ENCODE results near the gene USP7. TPM values are rescaled to one million over a fixed set of nuclear protein-coding genes. Genes with fewer than 3 reads are reported as not detected.

USP7 gene
- total and polyA plus RNA-seq, 4 donors = 13.7 to 85.6 (median 37.7) TPM

DNA sequence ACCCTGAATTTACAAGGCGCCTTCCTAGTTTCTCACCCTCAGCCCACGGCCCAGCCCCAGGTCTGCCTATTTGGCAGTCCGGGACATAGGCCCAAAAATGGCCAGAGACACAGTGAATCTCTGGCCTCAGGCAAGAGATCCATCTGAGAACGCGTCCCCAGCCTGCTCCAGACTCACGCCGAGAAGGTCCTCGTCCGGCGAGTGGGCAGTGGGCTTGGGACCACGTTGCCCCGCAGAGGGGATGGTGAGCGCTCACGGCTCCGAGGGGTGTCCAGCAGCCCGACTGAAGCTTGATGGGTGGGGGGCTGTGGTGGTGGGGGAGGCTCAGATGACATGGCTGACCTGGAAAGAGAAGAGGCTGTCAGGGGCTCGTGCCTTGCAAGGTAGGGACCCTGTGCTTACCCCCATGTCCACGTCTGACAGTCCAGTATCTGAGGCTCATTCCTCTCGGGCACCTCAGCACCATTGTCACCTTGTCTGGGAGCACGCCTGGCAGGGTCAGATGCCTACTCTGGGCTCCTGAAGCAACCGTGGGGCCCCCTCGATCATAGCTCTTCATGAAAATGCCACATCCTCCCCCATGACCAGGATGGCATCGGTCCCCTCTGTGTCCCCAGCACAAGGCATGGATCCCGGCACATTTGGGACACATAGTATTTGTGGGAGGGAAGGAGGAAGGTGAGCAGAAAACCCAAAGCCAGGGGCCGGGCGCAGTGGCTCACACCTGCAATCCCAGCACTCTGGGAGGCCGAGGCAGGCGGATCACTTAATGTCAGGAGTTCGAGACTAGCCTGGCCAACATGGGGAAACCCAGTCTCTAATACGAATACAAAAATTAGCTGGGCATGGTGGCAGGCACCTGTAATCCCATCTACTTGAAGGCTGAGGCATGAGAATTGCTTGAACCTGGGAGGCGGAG, 104.5 kb downstream of the USP7 start:
- TF ChIP-seq GABPA (IDR thresholded peaks at IDR 0.05 in 1 of 2, conservative IDR thresholded peaks at IDR 0.05 in 1 of 2) (no peak), YY1 (IDR thresholded peaks at IDR 0.05) (no peak), HNF4A (conservative IDR thresholded peaks at IDR 0.05) (no peak), TAF1 (conservative IDR thresholded peaks at IDR 0.05) (no peak), RAD21 (IDR thresholded peaks at IDR 0.05) (no peak)
- TF ChIP-seq, protein P1, sequence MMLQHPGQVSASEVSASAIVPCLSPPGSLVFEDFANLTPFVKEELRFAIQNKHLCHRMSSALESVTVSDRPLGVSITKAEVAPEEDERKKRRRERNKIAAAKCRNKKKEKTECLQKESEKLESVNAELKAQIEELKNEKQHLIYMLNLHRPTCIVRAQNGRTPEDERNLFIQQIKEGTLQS (IDR thresholded peaks at IDR 0.05) = no peak
- TF ChIP-seq, protein P2, sequence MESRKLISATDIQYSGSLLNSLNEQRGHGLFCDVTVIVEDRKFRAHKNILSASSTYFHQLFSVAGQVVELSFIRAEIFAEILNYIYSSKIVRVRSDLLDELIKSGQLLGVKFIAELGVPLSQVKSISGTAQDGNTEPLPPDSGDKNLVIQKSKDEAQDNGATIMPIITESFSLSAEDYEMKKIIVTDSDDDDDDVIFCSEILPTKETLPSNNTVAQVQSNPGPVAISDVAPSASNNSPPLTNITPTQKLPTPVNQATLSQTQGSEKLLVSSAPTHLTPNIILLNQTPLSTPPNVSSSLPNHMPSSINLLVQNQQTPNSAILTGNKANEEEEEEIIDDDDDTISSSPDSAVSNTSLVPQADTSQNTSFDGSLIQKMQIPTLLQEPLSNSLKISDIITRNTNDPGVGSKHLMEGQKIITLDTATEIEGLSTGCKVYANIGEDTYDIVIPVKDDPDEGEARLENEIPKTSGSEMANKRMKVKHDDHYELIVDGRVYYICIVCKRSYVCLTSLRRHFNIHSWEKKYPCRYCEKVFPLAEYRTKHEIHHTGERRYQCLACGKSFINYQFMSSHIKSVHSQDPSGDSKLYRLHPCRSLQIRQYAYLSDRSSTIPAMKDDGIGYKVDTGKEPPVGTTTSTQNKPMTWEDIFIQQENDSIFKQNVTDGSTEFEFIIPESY (IDR thresholded peaks at IDR 0.05) = no peak
- TF ChIP-seq, protein P3, sequence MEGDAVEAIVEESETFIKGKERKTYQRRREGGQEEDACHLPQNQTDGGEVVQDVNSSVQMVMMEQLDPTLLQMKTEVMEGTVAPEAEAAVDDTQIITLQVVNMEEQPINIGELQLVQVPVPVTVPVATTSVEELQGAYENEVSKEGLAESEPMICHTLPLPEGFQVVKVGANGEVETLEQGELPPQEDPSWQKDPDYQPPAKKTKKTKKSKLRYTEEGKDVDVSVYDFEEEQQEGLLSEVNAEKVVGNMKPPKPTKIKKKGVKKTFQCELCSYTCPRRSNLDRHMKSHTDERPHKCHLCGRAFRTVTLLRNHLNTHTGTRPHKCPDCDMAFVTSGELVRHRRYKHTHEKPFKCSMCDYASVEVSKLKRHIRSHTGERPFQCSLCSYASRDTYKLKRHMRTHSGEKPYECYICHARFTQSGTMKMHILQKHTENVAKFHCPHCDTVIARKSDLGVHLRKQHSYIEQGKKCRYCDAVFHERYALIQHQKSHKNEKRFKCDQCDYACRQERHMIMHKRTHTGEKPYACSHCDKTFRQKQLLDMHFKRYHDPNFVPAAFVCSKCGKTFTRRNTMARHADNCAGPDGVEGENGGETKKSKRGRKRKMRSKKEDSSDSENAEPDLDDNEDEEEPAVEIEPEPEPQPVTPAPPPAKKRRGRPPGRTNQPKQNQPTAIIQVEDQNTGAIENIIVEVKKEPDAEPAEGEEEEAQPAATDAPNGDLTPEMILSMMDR (IDR thresholded peaks at IDR 0.05; ENCODE audit: low read depth, low read length, missing input control) = no peak
- TF ChIP-seq, protein P4, sequence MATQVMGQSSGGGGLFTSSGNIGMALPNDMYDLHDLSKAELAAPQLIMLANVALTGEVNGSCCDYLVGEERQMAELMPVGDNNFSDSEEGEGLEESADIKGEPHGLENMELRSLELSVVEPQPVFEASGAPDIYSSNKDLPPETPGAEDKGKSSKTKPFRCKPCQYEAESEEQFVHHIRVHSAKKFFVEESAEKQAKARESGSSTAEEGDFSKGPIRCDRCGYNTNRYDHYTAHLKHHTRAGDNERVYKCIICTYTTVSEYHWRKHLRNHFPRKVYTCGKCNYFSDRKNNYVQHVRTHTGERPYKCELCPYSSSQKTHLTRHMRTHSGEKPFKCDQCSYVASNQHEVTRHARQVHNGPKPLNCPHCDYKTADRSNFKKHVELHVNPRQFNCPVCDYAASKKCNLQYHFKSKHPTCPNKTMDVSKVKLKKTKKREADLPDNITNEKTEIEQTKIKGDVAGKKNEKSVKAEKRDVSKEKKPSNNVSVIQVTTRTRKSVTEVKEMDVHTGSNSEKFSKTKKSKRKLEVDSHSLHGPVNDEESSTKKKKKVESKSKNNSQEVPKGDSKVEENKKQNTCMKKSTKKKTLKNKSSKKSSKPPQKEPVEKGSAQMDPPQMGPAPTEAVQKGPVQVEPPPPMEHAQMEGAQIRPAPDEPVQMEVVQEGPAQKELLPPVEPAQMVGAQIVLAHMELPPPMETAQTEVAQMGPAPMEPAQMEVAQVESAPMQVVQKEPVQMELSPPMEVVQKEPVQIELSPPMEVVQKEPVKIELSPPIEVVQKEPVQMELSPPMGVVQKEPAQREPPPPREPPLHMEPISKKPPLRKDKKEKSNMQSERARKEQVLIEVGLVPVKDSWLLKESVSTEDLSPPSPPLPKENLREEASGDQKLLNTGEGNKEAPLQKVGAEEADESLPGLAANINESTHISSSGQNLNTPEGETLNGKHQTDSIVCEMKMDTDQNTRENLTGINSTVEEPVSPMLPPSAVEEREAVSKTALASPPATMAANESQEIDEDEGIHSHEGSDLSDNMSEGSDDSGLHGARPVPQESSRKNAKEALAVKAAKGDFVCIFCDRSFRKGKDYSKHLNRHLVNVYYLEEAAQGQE (IDR thresholded peaks at IDR 0.05) = no peak
- no peaks in the 10 kb centered on the region for H3K27me3 ChIP-seq (ENCODE audit: control insufficient read depth in 4 of 4, insufficient read depth in 4 of 4, low read length in 3 of 4)
- DNase-seq (ENCODE audit: low spot score) = no peak
- H3K4me3 ChIP-seq (ENCODE audit: low read depth in 1 of 3, low read length in 3 of 3) = no peak overlapping the region
- 93% methylated on average over 31 of the region's 31 CpGs for WGBS
- H3K36me3 ChIP-seq (ENCODE audit: control insufficient read depth in 4 of 4, insufficient read depth in 3 of 4, low read depth in 1 of 4, low read length in 3 of 4) = peaks cover 10 to 31% (median 11%) of the 10 kb centered on the region in 4 donors
- H3K27ac ChIP-seq (ENCODE audit: low read depth in 1 of 2, low read length in 2 of 2) = peak overlapping the region; percentile 85 to 93
- H3K9ac ChIP-seq (ENCODE audit: low read depth in 1 of 2, low read length in 2 of 2) = no peak overlapping the region
- peaks cover 10 to 53% (median 36%) of the 10 kb centered on the region in 4 donors for H3K4me1 ChIP-seq (ENCODE audit: control insufficient read depth in 4 of 4, insufficient read depth in 4 of 4, low read length in 3 of 4)
- no peaks in the 10 kb centered on the region for H3K9me3 ChIP-seq (ENCODE audit: control insufficient read depth in 4 of 4, low read length in 3 of 4)

DNA sequence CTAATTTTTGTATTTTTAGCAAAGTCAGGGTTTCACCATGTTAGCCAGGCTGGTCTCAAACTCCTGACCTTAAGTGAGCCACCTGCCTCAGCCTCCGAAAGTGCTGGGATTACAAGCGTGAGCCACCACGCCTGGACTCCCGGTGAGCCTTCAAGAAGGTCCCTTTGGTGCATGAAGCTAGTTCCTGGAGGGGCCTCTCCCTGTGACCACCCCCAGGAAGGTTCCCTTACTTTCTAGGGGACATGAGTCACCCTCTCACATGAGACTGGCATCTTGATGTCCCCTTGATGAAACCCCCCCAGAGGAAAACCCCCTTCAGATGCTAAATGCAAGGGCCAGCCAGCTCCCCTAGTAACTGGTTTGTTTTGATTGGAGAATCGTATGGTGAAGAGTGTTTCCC, 107.7 kb downstream of the USP7 start:
- Histone ChIP-seq H3K4me3 (ENCODE audit: low read depth in 1 of 3, low read length in 3 of 3) (no peak overlapping the region), H3K9me3 (ENCODE audit: control insufficient read depth in 4 of 4, low read length in 3 of 4) (no peaks in the 10 kb centered on the region), H3K27ac (ENCODE audit: low read depth in 1 of 2, low read length in 2 of 2) (no peak overlapping the region), H3K36me3 (ENCODE audit: control insufficient read depth in 4 of 4, insufficient read depth in 3 of 4, low read depth in 1 of 4, low read length in 3 of 4) (peaks cover 10 to 33% (median 19%) of the 10 kb centered on the region in 4 donors), H3K4me1 (ENCODE audit: control insufficient read depth in 4 of 4, insufficient read depth in 4 of 4, low read length in 3 of 4) (peaks cover 2 to 27% (median 17%) of the 10 kb centered on the region in 4 donors), H3K27me3 (ENCODE audit: control insufficient read depth in 4 of 4, insufficient read depth in 4 of 4, low read length in 3 of 4) (no peaks in the 10 kb centered on the region), H3K9ac (ENCODE audit: low read depth in 1 of 2, low read length in 2 of 2) (no peak overlapping the region)
- 76% methylated on average over 5 of the region's 5 CpGs for WGBS
- TF ChIP-seq, protein P2 (IDR thresholded peaks at IDR 0.05) = no peak
- TF ChIP-seq, protein P5, sequence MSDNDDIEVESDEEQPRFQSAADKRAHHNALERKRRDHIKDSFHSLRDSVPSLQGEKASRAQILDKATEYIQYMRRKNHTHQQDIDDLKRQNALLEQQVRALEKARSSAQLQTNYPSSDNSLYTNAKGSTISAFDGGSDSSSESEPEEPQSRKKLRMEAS (IDR thresholded peaks at IDR 0.05) = no peak
- TF ChIP-seq FOXA1 (IDR thresholded peaks at IDR 0.05) = no peak
- no peak for TF ChIP-seq HNF4G (IDR thresholded peaks at IDR 0.05)
- TF ChIP-seq NR2F2 (IDR thresholded peaks at IDR 0.05) = no peak
- no peak for TF ChIP-seq HNF4A (conservative IDR thresholded peaks at IDR 0.05)
- TF ChIP-seq, protein P4 (IDR thresholded peaks at IDR 0.05) = no peak
- TF ChIP-seq TAF1 (conservative IDR thresholded peaks at IDR 0.05) = no peak
- no peak for TF ChIP-seq RXRA (IDR thresholded peaks at IDR 0.05)
- no peak for TF ChIP-seq JUND (IDR thresholded peaks at IDR 0.05)
- TF ChIP-seq EGR1 (IDR thresholded peaks at IDR 0.05; ENCODE audit: low read depth in 2 of 2) = no peak
- TF ChIP-seq RAD21 (IDR thresholded peaks at IDR 0.05) = no peak
- TF ChIP-seq FOXA2 (IDR thresholded peaks at IDR 0.05) = no peak
- DNase-seq (ENCODE audit: low spot score) = no peak
